NCI-H1048 (cell line): ENCODE data around the gene LRRC14B.
A peak's percentile ranks its signal among the peaks of the same experiment; 100 is the strongest.
"Not testable (repeated sequence)": the region's sequence is repeated elsewhere in the genome, so short reads cannot be mapped to it uniquely, and the experiment has no call there.

Experiments used
- DNase-seq: peaks from one replicate; lab custom pipeline; 2025; lab: John Stamatoyannopoulos, UW

LRRC14B gene

DNA sequence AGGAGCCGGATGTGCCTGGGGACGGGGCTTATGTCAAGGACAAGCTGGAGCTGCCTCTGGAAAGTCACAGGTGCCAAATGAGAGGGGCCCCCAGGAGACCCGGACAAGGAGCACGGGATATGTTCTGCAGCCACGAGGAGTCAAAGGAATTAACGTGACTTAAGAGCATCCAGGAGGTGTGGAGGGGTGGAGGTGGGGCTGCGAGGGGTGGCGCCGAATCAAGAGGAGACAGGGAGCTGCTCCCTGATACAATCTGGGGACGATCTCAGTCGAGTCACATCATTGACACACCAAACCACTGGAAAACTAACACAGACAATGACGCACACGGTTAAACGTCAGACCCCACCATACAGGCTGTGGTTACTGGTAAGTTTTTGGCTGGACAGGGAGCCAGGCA is 16.3 kb downstream of the LRRC14B start:
- DNase-seq, result no peak

GRCh38 chr5:208449-209114 is 17.3 kb downstream of the LRRC14B start:
- DNase-seq, result no peak

- no peak for DNase-seq
These were observed 22.6 kb downstream of the LRRC14B start for GRCh38 chr5:213803-214395.

- DNase-seq, result not testable (repeated sequence)
These were observed 24.0 kb downstream of the LRRC14B start for GRCh38 chr5:215256-215655.

GRCh38 chr5:216076-216475 is 24.8 kb downstream of the LRRC14B start:
- DNase-seq, result not testable (repeated sequence)

DNA sequence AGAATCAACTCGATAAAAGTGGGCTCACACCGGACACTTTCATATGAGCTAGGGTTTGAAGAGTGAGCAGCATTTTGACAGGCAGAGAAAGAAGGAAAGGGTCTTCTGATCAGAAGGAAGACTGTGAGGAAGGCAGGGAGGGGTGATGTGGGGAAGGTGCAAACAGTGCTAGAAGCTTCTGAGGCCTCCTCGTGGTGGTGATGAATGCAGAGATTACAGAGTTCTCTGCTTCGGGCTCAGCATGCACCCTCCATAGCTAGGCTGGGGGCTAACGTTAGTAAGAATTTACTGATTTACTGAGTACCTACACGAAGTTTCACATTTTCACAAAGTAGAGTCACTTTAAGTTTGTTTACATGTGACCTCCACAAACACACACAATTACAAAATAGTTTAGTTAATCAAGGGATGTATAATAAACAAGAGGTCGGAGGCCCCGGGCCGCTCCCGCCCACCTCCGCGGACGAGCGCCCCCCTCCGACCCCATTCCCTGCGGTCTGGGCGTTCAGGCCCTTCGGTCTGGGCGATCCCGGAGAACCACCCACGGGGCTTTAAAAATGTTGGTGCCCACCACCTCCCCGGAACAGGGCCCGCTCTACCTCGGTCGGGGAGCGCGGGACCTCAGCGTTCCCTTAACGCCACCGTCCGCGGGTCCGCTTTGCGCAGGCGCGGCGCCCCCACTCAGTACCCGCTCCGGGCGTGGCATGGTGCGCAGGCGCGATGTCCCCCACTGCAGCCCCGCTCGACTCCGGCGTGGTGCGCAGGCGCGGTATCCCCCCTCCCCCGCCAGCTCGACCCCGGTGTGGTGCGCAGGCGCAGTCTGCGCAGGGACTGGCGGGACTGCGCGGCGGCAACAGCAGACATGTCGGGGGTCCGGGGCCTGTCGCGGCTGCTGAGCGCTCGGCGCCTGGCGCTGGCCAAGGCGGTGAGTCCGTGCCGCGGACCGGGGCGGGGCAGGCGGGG is 26.5 kb downstream of the LRRC14B start, which contains the start of the genes CCDC127 and SDHA:
TSS of gene CCDC127 (minus strand) at position 660 of the 963 bp plus-strand sequence. CDS start 1,304 bp downstream, outside the sequence.
TSS of gene SDHA (plus strand) at position 827 of the 963 bp plus-strand sequence. CDS start at position 863, 36 bp downstream.
- DNase-seq, result peak; percentile 93

GRCh38 chr5:218457-219291 is 27.4 kb downstream of the LRRC14B start:
- DNase-seq, result no peak

- no peak for DNase-seq
These were observed 28.2 kb downstream of the LRRC14B start for GRCh38 chr5:219460-219863.

GRCh38 chr5:219991-220390 is 28.7 kb downstream of the LRRC14B start:
- DNase-seq, result no peak

- DNase-seq, result not testable (repeated sequence)
These were observed 31.8 kb downstream of the LRRC14B start for GRCh38 chr5:222951-223715.

- no peak for DNase-seq
These were observed 32.5 kb downstream of the LRRC14B start for GRCh38 chr5:223791-224190.

GRCh38 chr5:225334-225733 is 34.0 kb downstream of the LRRC14B start:
- no peak for DNase-seq

- DNase-seq, result not testable (repeated sequence)
These were observed 36.1 kb downstream of the LRRC14B start for GRCh38 chr5:227375-227774.

GRCh38 chr5:228886-229285 is 37.6 kb downstream of the LRRC14B start:
- DNase-seq, result no peak

DNA sequence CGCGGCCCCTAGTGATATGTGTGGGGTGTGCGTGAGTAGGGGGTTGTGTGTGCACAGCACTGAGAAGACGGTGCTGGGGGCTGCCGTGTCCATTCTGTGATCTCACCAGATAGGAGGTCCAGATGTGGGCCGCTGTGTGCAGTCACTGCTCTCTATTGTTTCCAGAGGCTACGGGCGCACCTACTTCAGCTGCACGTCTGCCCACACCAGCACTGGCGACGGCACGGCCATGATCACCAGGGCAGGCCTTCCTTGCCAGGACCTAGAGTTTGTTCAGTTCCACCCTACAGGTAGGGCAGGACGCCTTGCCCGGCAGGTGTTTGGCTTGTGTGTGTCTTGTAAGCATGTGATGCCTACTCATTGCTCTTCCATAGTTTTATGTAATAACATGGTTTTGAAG is 39.4 kb downstream of the LRRC14B start:
- DNase-seq, result no peak

GRCh38 chr5:231661-232060 is 40.4 kb downstream of the LRRC14B start:
- no peak for DNase-seq

GRCh38 chr5:233426-233825 is 42.1 kb downstream of the LRRC14B start:
- not testable (repeated sequence) for DNase-seq

GRCh38 chr5:234450-234849 is 43.2 kb downstream of the LRRC14B start:
- no peak for DNase-seq

- not testable (repeated sequence) for DNase-seq
These were observed 44.2 kb downstream of the LRRC14B start for GRCh38 chr5:235527-235926.

- not testable (repeated sequence) for DNase-seq
These were observed 46.6 kb downstream of the LRRC14B start for GRCh38 chr5:237931-238330.

DNA sequence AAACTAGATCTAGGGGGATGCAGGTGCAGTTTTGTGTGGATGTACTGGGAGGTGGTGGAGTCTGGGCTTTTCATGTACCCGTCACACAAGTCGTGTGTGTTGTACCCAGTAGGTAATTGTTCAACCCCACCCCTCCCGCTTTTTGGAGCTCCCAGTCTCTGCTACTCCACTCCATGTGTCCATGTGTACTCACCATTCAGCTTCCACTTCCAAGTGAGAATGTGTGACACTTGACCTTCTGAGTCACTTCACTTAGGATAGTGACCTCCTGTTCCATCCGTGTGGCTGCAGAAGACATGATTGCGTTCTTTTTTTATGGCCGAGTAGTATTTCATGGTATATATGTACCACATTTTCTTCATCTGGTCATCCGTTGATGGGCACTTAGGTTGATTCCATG is 49.3 kb downstream of the LRRC14B start:
- DNase-seq, result not testable (repeated sequence)
